HepG2 (cell line): ENCODE measurements around the gene GIPC2. TPM values are rescaled to one million over a fixed set of nuclear protein-coding genes. Genes with fewer than 3 reads are reported as not detected.

Source experiments
- ATAC-seq: fragments of 200-7000 bp; cut with Tn5 transposase; 3 replicates; pipeline ENCODE4 v1.9.1; 2020; ENCODE audit warnings: mild to moderate bottlenecking, moderate library complexity
- BruUV-seq: library from RNA; stranded (reverse); fragments of 400-500 nt; replicated peaks from 2 replicates; lab custom pipeline; 2021; lab: Mats Ljungman, UMichigan
- CTCF ChIA-PET: fragments of 300-600 bp; formaldehyde crosslinking; extraction: SDS; loops from one replicate; lab custom pipeline; 2021; ENCODE audit warnings: low total read pairs, inconsistent platforms, low intra/inter-chr PET ratio; lab: Yijun Ruan, JAX
- POLR2A ChIA-PET: fragments of 350-600 bp; sonication (Branson Sonifier 250); formaldehyde crosslinking; loops from one replicate; lab custom pipeline; 2020; ENCODE audit warnings: antibody characterized with exemption, inconsistent platforms; lab: Yijun Ruan, JAX
- DNase-seq: peaks from one replicate; pipeline ENCODE4 v3.0.0-alpha.2; 2015; ENCODE audit warnings: low spot score
- FAIRE-seq: peaks from 3 replicates; lab custom pipeline; 2011; peaks lifted over from hg19 to GRCh38; lab: Jason Lieb, UNC
- H2AFZ ChIP-seq: one replicate; pipeline ENCODE4 v1.6.1; 2011; ENCODE audit warnings: low read length, inconsistent platforms
- H3K27ac ChIP-seq: fragments of 300-600 bp; 3 replicates; pipeline ENCODE4 v1.8.0; 2011; ENCODE audit warnings: mixed run types, mild to moderate bottlenecking, mixed read lengths, low read length, inconsistent platforms; ENCODE audit not compliant: insufficient read depth; ENCODE audit errors: extremely low read length
- H3K27me3 ChIP-seq, 2 experiments: fragments of 200-600 bp in 1 of 2; 2 replicates in 1 of 2; 3 replicates in 1 of 2; pipeline versions ENCODE4 v1.6.0 to v1.8.0; 2011; ENCODE audit warnings: low read length in 2 of 2, mild to moderate bottlenecking in 2 of 2, moderate library complexity in 2 of 2, inconsistent platforms in 1 of 2; ENCODE audit not compliant: insufficient read depth in 2 of 2, control insufficient read depth in 1 of 2
- H3K36me3 ChIP-seq, 2 experiments: fragments of 200-600 bp in 1 of 2; replicated peaks in 1 of 2; 2 replicates in 1 of 2; 3 replicates in 1 of 2; pipeline versions ENCODE4 v1.5.1 to v1.8.0; 2011; ENCODE audit warnings: low read length in 2 of 2, inconsistent platforms in 1 of 2; ENCODE audit not compliant: insufficient read depth in 2 of 2, control insufficient read depth in 1 of 2
- H3K4me1 ChIP-seq: 2 replicates; pipeline ENCODE4 v1.5.1; 2012; ENCODE audit warnings: low read length, inconsistent platforms; ENCODE audit not compliant: insufficient read depth
- H3K4me2 ChIP-seq: 2 replicates; pipeline ENCODE4 v1.6.0; 2011; ENCODE audit warnings: low read depth, low read length, inconsistent platforms
- H3K4me3 ChIP-seq, 3 experiments: fragments of 200-600 bp in 1 of 3; sonication (generic), shearing (Covaris generic) in 1 of 3; replicated peaks in 1 of 3; 2 replicates each; pipeline ENCODE4 v1.5.1; 2011 to 2016; ENCODE audit warnings: low read length in 3 of 3, inconsistent platforms in 2 of 3, low read depth in 2 of 3, mild to moderate bottlenecking in 2 of 3, control low read depth in 1 of 3, mixed read lengths in 1 of 3; ENCODE audit not compliant: insufficient read depth in 1 of 3
- H3K79me2 ChIP-seq: one replicate; pipeline ENCODE4 v1.6.1; 2011; ENCODE audit warnings: low read length, inconsistent platforms; ENCODE audit not compliant: insufficient read depth
- H3K9ac ChIP-seq: 2 replicates; pipeline ENCODE4 v1.6.0; 2011; ENCODE audit warnings: mild to moderate bottlenecking, low read depth, low read length, inconsistent platforms; ENCODE audit not compliant: insufficient read depth
- H3K9me3 ChIP-seq: 2 replicates; pipeline ENCODE4 v1.5.1; 2012; ENCODE audit warnings: mild to moderate bottlenecking, low read length
- H4K20me1 ChIP-seq: 2 replicates; pipeline ENCODE4 v1.6.0; 2011; ENCODE audit warnings: inconsistent platforms, mild to moderate bottlenecking, low read length, moderate library complexity; ENCODE audit not compliant: insufficient read depth
- ATAD3A ChIP-seq: sonication (generic); formaldehyde crosslinking; IDR thresholded peaks from 2 replicates; pipeline ENCODE4 v1.4.0; 2020; ENCODE audit warnings: missing genetic modification reagents
- HMG20A ChIP-seq: IDR thresholded peaks from 2 replicates; pipeline ENCODE4 v1.6.1; 2016; ENCODE audit warnings: borderline replicate concordance
- MAFF ChIP-seq: IDR thresholded peaks from 2 replicates; pipeline ENCODE4 v1.6.1; 2011; ENCODE audit warnings: low read depth, low read length, improper control_type of control experiment
- NFE2L1 ChIP-seq: sonication (generic); formaldehyde crosslinking; IDR thresholded peaks from 2 replicates; pipeline ENCODE4 v1.4.0; 2020; ENCODE audit warnings: missing genetic modification reagents, mild to moderate bottlenecking, borderline replicate concordance
- ZFP36 ChIP-seq: fragments of 150-350 bp; IDR thresholded peaks from 2 replicates; pipeline ENCODE4 v1.6.1; 2018; ENCODE audit warnings: borderline replicate concordance, low read length, low read depth; ENCODE audit not compliant: partially characterized antibody
- ZFP36L1 ChIP-seq: sonication (generic); formaldehyde crosslinking; IDR thresholded peaks from 2 replicates; pipeline ENCODE4 v1.8.0; 2022; ENCODE audit warnings: mild to moderate bottlenecking, missing genetic modification reagents, moderate library complexity
- ZNF232 ChIP-seq: sonication (generic); formaldehyde crosslinking; IDR thresholded peaks from 2 replicates; pipeline ENCODE4 v1.4.0; 2020; ENCODE audit warnings: missing genetic modification reagents, borderline replicate concordance
- ZNF589 ChIP-seq: sonication (generic); formaldehyde crosslinking; conservative IDR thresholded peaks from 2 replicates; pipeline ENCODE4 v1.8.0; 2022; ENCODE audit warnings: mild to moderate bottlenecking, moderate library complexity, missing genetic modification reagents
- ZNF7 ChIP-seq: IDR thresholded peaks from 2 replicates; pipeline ENCODE4 v1.6.1; 2016; ENCODE audit warnings: missing biosample characterization, missing genetic modification reagents
- WGBS: methylation state at CpG from one replicate; pipeline ENCODE4 v1.1.6; 2017; ENCODE audit warnings: low lambda C conversion rate; 5-methylcytosine and 5-hydroxymethylcytosine counted together
- in situ Hi-C: cut with HindIII; loops from 2 replicates; pipeline ENCODE4 v1.10.0; 2017; ENCODE audit warnings: low pct_unique_long_range_greater_than_20kb; ENCODE audit not compliant: extremely low pct_ligation_motif_present
- intact Hi-C: fragments of 100-400 bp; cut with micrococcal nuclease; formaldehyde crosslinking; loops from one replicate; pipeline ENCODE4 v1.10.0; 2022; ENCODE audit not compliant: unreplicated experiment
- polyA plus RNA-seq, 8 experiments: library from polyadenylated mRNA; depleted of rRNA in 3 of 8; stranded (reverse) in 7 of 8; unstranded in 1 of 8; fragments of >200 nt; fragmentation: Illumina TruSeq in 4 of 8; extraction: Trizol in 4 of 8; gene quantifications; 2 replicates each; pipeline versions ENCODE4 v1.2.1 to v1.2.3, GENCODE V29; 2011 to 2016; ENCODE audit warnings: low read depth in 4 of 8, missing spikeins in 1 of 8, mixed read lengths in 1 of 8; ENCODE audit not compliant: insufficient read depth in 1 of 8
- total RNA-seq, 5 experiments: library from RNA; depleted of rRNA; stranded (reverse); fragments of >200 nt; fragmentation: Illumina TruSeq; extraction: Trizol; gene quantifications; 2 replicates each; pipeline ENCODE4 v1.2.3, GENCODE V29; 2016; ENCODE audit warnings: low read depth in 1 of 5
- TF ChIP-seq, protein P1 (sequence below): sonication (generic); formaldehyde crosslinking; IDR thresholded peaks from 2 replicates; pipeline ENCODE4 v1.4.0; 2020; ENCODE audit warnings: mild to moderate bottlenecking, missing genetic modification reagents
- TF ChIP-seq, protein P2 (sequence below): sonication (generic); formaldehyde crosslinking; conservative IDR thresholded peaks from 2 replicates; pipeline ENCODE4 v1.8.1; 2023; ENCODE audit warnings: missing genetic modification reagents
- TF ChIP-seq, protein P3 (sequence below): sonication (generic); formaldehyde crosslinking; IDR thresholded peaks from 2 replicates; pipeline ENCODE4 v1.4.0; 2020; ENCODE audit warnings: missing genetic modification reagents, borderline replicate concordance

The GIPC2 gene
- total and polyA plus RNA-seq, 2 of the 13 experiments (the other 11 are each of a cell fraction or from before 2014, with no cell fraction given) = 6.1 to 21.6 TPM

DNA sequence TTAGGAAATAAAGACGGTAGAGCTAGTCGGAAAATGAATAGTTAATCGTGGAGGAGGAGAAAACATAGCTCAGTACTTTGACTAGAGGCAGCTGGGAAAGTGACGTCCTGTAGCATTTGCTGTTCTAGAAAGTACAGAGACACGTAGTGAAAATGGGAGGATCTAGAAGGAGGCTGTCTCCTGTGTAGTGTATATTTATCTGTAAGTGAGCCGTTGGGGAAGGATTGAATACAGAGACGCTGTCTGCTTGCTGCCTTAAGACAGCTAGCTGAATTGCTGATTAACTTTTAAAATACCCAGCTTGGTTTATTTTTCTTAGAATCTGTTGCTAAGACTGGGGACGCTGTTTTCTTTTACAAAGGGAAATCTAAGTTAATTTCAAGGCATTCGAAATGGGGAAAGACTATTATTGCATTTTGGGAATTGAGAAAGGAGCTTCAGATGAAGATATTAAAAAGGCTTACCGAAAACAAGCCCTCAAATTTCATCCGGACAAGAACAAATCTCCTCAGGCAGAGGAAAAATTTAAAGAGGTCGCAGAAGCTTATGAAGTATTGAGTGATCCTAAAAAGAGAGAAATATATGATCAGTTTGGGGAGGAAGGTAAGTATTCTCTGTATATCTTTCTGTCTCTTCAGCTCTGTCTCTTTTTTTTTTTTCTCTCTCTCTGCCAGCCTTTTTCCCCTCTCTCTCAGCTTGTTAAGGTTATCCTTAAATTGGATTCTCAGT lies 40.9 kb upstream of the GIPC2 start, which contains the start of gene DNAJB4:
Gene DNAJB4 (plus strand): TSS at position 221 of the 729 bp plus-strand sequence. CDS start 172 bp downstream, at position 393.
- peak within 1 kb of the TSS; percentile 60 to 71 (median 62); a peak in 5 of 6 replicates for H3K4me3 ChIP-seq
- H3K36me3 ChIP-seq = no peaks in the 10 kb centered on the region
- no peaks in the 10 kb centered on the region for H3K27me3 ChIP-seq
- DNase-seq = peak; percentile 95
- H3K27ac ChIP-seq = peak within 1 kb of the TSS; percentile 97
- peak within 1 kb of the TSS; percentile 91 for H2AFZ ChIP-seq
- ChIA-PET POLR2A (interaction anchor here (0.6 to 9.1 kb wide), 24 partner anchors 8 to 324 kb away, joined by 3 to 161 read pairs (median 5); partner anchors contain the start of genes FUBP1, GIPC2, NEXN and USP33), CTCF (interaction anchor here (0.6 kb wide), 1 partner anchor 109 kb away, joined by 3 read pairs; no protein-coding TSS in a partner anchor)
- H3K4me1 ChIP-seq = peaks cover 60% of the 10 kb centered on the region
- no peaks in the 10 kb centered on the region for H3K9me3 ChIP-seq
- in situ Hi-C loops = no loop called here
- H4K20me1 ChIP-seq = no peaks in the 10 kb centered on the region; the same call in none of the 2 replicates
- FAIRE-seq = peak; percentile 82
- H3K9ac ChIP-seq = peak within 1 kb of the TSS; percentile 76
- peak; percentile 99 for ATAC-seq
- WGBS = 1% methylated on average over 12 of the region's 12 CpGs
- H3K79me2 ChIP-seq = peaks cover 46% of the 10 kb centered on the region
- intact Hi-C loops = loop anchor here (1.0 to 2.0 kb wide), 3 partner anchors 14 to 40 kb away; partner anchors contain the start of genes FUBP1 and GIPC2
- H3K4me2 ChIP-seq = peak within 1 kb of the TSS; percentile 79
- TSS peak; percentile 74 for BruUV-seq
- no peak for TF ChIP-seq ZFP36L1 (CRISPR knock-in tag)
- TF ChIP-seq, protein P1, sequence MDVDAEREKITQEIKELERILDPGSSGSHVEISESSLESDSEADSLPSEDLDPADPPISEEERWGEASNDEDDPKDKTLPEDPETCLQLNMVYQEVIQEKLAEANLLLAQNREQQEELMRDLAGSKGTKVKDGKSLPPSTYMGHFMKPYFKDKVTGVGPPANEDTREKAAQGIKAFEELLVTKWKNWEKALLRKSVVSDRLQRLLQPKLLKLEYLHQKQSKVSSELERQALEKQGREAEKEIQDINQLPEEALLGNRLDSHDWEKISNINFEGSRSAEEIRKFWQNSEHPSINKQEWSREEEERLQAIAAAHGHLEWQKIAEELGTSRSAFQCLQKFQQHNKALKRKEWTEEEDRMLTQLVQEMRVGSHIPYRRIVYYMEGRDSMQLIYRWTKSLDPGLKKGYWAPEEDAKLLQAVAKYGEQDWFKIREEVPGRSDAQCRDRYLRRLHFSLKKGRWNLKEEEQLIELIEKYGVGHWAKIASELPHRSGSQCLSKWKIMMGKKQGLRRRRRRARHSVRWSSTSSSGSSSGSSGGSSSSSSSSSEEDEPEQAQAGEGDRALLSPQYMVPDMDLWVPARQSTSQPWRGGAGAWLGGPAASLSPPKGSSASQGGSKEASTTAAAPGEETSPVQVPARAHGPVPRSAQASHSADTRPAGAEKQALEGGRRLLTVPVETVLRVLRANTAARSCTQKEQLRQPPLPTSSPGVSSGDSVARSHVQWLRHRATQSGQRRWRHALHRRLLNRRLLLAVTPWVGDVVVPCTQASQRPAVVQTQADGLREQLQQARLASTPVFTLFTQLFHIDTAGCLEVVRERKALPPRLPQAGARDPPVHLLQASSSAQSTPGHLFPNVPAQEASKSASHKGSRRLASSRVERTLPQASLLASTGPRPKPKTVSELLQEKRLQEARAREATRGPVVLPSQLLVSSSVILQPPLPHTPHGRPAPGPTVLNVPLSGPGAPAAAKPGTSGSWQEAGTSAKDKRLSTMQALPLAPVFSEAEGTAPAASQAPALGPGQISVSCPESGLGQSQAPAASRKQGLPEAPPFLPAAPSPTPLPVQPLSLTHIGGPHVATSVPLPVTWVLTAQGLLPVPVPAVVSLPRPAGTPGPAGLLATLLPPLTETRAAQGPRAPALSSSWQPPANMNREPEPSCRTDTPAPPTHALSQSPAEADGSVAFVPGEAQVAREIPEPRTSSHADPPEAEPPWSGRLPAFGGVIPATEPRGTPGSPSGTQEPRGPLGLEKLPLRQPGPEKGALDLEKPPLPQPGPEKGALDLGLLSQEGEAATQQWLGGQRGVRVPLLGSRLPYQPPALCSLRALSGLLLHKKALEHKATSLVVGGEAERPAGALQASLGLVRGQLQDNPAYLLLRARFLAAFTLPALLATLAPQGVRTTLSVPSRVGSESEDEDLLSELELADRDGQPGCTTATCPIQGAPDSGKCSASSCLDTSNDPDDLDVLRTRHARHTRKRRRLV (CRISPR knock-in tag) = peak; percentile 63
- TF ChIP-seq MAFF = no peak
- no peak for TF ChIP-seq ZFP36
- no peak for TF ChIP-seq NFE2L1
- no peak for TF ChIP-seq HMG20A (CRISPR knock-in tag)
- TF ChIP-seq, protein P2, sequence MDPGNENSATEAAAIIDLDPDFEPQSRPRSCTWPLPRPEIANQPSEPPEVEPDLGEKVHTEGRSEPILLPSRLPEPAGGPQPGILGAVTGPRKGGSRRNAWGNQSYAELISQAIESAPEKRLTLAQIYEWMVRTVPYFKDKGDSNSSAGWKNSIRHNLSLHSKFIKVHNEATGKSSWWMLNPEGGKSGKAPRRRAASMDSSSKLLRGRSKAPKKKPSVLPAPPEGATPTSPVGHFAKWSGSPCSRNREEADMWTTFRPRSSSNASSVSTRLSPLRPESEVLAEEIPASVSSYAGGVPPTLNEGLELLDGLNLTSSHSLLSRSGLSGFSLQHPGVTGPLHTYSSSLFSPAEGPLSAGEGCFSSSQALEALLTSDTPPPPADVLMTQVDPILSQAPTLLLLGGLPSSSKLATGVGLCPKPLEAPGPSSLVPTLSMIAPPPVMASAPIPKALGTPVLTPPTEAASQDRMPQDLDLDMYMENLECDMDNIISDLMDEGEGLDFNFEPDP (CRISPR knock-in tag) = no peak
- no peak for TF ChIP-seq ATAD3A (CRISPR knock-in tag)
- TF ChIP-seq ZNF7 (CRISPR knock-in tag) = no peak
- no peak for TF ChIP-seq ZNF232 (CRISPR knock-in tag)
- no peak for TF ChIP-seq ZNF589 (CRISPR knock-in tag)
- TF ChIP-seq, protein P3, sequence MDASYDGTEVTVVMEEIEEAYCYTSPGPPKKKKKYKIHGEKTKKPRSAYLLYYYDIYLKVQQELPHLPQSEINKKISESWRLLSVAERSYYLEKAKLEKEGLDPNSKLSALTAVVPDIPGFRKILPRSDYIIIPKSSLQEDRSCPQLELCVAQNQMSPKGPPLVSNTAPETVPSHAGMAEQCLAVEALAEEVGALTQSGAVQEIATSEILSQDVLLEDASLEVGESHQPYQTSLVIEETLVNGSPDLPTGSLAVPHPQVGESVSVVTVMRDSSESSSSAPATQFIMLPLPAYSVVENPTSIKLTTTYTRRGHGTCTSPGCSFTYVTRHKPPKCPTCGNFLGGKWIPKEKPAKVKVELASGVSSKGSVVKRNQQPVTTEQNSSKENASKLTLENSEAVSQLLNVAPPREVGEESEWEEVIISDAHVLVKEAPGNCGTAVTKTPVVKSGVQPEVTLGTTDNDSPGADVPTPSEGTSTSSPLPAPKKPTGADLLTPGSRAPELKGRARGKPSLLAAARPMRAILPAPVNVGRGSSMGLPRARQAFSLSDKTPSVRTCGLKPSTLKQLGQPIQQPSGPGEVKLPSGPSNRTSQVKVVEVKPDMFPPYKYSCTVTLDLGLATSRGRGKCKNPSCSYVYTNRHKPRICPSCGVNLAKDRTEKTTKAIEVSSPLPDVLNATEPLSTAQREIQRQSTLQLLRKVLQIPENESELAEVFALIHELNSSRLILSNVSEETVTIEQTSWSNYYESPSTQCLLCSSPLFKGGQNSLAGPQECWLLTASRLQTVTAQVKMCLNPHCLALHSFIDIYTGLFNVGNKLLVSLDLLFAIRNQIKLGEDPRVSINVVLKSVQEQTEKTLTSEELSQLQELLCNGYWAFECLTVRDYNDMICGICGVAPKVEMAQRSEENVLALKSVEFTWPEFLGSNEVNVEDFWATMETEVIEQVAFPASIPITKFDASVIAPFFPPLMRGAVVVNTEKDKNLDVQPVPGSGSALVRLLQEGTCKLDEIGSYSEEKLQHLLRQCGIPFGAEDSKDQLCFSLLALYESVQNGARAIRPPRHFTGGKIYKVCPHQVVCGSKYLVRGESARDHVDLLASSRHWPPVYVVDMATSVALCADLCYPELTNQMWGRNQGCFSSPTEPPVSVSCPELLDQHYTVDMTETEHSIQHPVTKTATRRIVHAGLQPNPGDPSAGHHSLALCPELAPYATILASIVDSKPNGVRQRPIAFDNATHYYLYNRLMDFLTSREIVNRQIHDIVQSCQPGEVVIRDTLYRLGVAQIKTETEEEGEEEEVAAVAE (CRISPR knock-in tag) = peak; percentile 97
